HEK293T (cell line): ENCODE measurements around the gene STX1A.

Source experiments
- CTCF ChIA-PET: fragments of 350-600 bp; formaldehyde crosslinking; extraction: SDS; loops from one replicate; lab custom pipeline; 2021; ENCODE audit warnings: antibody characterized with exemption, inconsistent platforms; lab: Yijun Ruan, JAX
- POLR2A ChIA-PET: fragments of 350-600 bp; formaldehyde crosslinking; extraction: SDS; loops from one replicate; lab custom pipeline; 2020; ENCODE audit warnings: antibody characterized with exemption, inconsistent platforms; lab: Yijun Ruan, JAX
- DNase-seq: peaks from one replicate; pipeline ENCODE4 v3.0.0; 2012; ENCODE audit warnings: mixed read lengths; ENCODE audit errors: extremely low spot score
- ARNT ChIP-seq: fragments of 450-650 bp; IDR thresholded peaks from 2 replicates; pipeline ENCODE4 v1.6.1; 2017; ENCODE audit warnings: mild to moderate bottlenecking
- BHLHE40 ChIP-seq: fragments of 450-650 bp; IDR thresholded peaks from 2 replicates; pipeline ENCODE4 v1.6.1; 2016; ENCODE audit warnings: mild to moderate bottlenecking, moderate library complexity, borderline replicate concordance
- CTBP1 ChIP-seq: fragments of 450-650 bp; IDR thresholded peaks from 2 replicates; pipeline ENCODE4 v1.6.1; 2016; ENCODE audit warnings: borderline replicate concordance
- ELF4 ChIP-seq: fragments of 450-650 bp; IDR thresholded peaks from 2 replicates; pipeline ENCODE4 v1.6.1; 2017; ENCODE audit warnings: antibody characterized with exemption
- FOXA1 ChIP-seq: fragments of 450-650 bp; IDR thresholded peaks from 2 replicates; pipeline ENCODE4 v1.6.1; 2016; ENCODE audit warnings: mild to moderate bottlenecking
- FOXK2 ChIP-seq: fragments of 450-650 bp; IDR thresholded peaks from 2 replicates; pipeline ENCODE4 v1.6.1; 2016; ENCODE audit warnings: mild to moderate bottlenecking
- FOXM1 ChIP-seq: fragments of 450-650 bp; IDR thresholded peaks from 2 replicates; pipeline ENCODE4 v1.6.1; 2017; ENCODE audit warnings: mild to moderate bottlenecking, borderline replicate concordance
- HDGF ChIP-seq: fragments of 450-650 bp; IDR thresholded peaks from 2 replicates; pipeline ENCODE4 v1.6.1; 2017; ENCODE audit warnings: antibody characterized with exemption, borderline replicate concordance
- L3MBTL2 ChIP-seq: fragments of 450-650 bp; conservative IDR thresholded peaks from 2 replicates; pipeline ENCODE4 v1.6.1; 2016; ENCODE audit warnings: mild to moderate bottlenecking
- LEF1 ChIP-seq: fragments of 450-650 bp; IDR thresholded peaks from 2 replicates; pipeline ENCODE4 v1.6.1; 2017; ENCODE audit warnings: mild to moderate bottlenecking, borderline replicate concordance
- NFRKB ChIP-seq: fragments of 450-650 bp; IDR thresholded peaks from 2 replicates; pipeline ENCODE4 v1.6.1; 2016; ENCODE audit warnings: mild to moderate bottlenecking, moderate library complexity
- SP1 ChIP-seq: fragments of 450-650 bp; IDR thresholded peaks from 2 replicates; pipeline ENCODE4 v1.6.1; 2017
- SUZ12 ChIP-seq: fragments of 450-650 bp; IDR thresholded peaks from 2 replicates; pipeline ENCODE4 v1.6.1; 2016; ENCODE audit warnings: mild to moderate bottlenecking
- TARDBP ChIP-seq: fragments of 450-650 bp; IDR thresholded peaks from 2 replicates; pipeline ENCODE4 v1.6.1; 2016
- ZNF384 ChIP-seq: fragments of 450-650 bp; IDR thresholded peaks from 2 replicates; pipeline ENCODE4 v1.6.1; 2016
- TF ChIP-seq, protein P1 (sequence below): fragments of 450-650 bp; IDR thresholded peaks from 2 replicates; pipeline ENCODE4 v1.6.1; 2016

STX1A gene

GRCh38 chr7:73671322-73671661, 48.2 kb downstream of the STX1A start:
- TF ChIP-seq CTBP1: no peak
- TF ChIP-seq, protein P1, sequence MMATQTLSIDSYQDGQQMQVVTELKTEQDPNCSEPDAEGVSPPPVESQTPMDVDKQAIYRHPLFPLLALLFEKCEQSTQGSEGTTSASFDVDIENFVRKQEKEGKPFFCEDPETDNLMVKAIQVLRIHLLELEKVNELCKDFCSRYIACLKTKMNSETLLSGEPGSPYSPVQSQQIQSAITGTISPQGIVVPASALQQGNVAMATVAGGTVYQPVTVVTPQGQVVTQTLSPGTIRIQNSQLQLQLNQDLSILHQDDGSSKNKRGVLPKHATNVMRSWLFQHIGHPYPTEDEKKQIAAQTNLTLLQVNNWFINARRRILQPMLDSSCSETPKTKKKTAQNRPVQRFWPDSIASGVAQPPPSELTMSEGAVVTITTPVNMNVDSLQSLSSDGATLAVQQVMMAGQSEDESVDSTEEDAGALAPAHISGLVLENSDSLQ: no peak
- no peak for TF ChIP-seq L3MBTL2
- no peak for TF ChIP-seq HDGF
- TF ChIP-seq NFRKB: no peak
- TF ChIP-seq FOXA1: no peak
- no peak for TF ChIP-seq ELF4
- TF ChIP-seq TARDBP: no peak
- TF ChIP-seq LEF1: no peak
- no peak for TF ChIP-seq SP1
- TF ChIP-seq SUZ12: no peak
- TF ChIP-seq ARNT: no peak
- TF ChIP-seq BHLHE40: no peak
- TF ChIP-seq FOXK2: no peak
- ChIA-PET POLR2A (interaction anchor here (1.6 kb wide), 1 partner anchor 67 kb away, joined by 3 read pairs; the partner anchor contains the start of gene ABHD11), CTCF (no interaction called here)
- no peak for DNase-seq

- no peak for DNase-seq
- ChIA-PET POLR2A (interaction anchor here (1.2 to 1.6 kb wide), 2 partner anchors 68 to 69 kb away, joined by 3 to 4 read pairs; partner anchors contain the start of gene ABHD11), CTCF (interaction anchor here (1.4 to 3.1 kb wide), 3 partner anchors 32 to 63 kb away, joined by 3 to 16 read pairs (median 3); no protein-coding TSS in a partner anchor)
- TF ChIP-seq FOXK2 (no peak), TARDBP (no peak), BHLHE40 (no peak), NFRKB (no peak), SUZ12 (no peak), CTBP1 (no peak), L3MBTL2 (no peak), FOXA1 (no peak), SP1 (no peak), LEF1 (no peak)
- TF ChIP-seq, protein P1: no peak
Measured at GRCh38 chr7:73669858-73670385, 49.5 kb downstream of the STX1A start.

- no peak for DNase-seq
- no peak for TF ChIP-seq NFRKB
- no peak for TF ChIP-seq ELF4
- no peak for TF ChIP-seq SP1
- ChIA-PET POLR2A (interaction anchor here (1.2 kb wide), 1 partner anchor 69 kb away, joined by 4 read pairs; the partner anchor contains the start of gene ABHD11), CTCF (interaction anchor here (0.6 to 3.1 kb wide), 4 partner anchors 10 to 62 kb away, joined by 3 to 16 read pairs (median 4); no protein-coding TSS in a partner anchor)
Measured at GRCh38 chr7:73669288-73669701, 50.2 kb downstream of the STX1A start.

DNA sequence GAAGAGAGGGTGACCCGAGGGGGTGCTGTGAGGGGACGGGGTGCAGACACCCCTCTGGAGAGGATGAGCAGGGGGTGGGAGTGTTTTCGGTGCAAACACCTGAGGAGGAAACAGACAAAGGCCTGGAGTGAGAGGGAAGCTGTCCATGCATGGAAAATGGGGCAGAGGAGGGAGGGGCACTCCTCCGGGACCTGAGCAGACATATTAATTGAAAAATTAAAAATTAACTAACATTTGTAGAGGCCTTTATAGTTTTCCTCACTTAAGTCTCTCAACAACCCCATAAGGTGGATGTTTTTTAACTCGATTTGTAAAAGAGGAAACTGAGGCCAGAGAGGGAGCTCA, 50.6 kb downstream of the STX1A start:
- POLR2A ChIA-PET: interaction anchor here (1.2 kb wide), 1 partner anchor 70 kb away, joined by 4 read pairs; the partner anchor contains the start of gene ABHD11
- TF ChIP-seq SP1 (no peak), BHLHE40 (no peak), HDGF (no peak), L3MBTL2 (no peak), SUZ12 (no peak), ELF4 (no peak), ZNF384 (no peak), LEF1 (no peak), FOXM1 (no peak), NFRKB (no peak), CTBP1 (no peak), TARDBP (no peak), FOXA1 (no peak), ARNT (no peak), FOXK2 (no peak)
- TF ChIP-seq, protein P1: no peak
- CTCF ChIA-PET: interaction anchor here (0.6 to 3.1 kb wide), 5 partner anchors 8 to 62 kb away, joined by 3 to 16 read pairs (median 3); no protein-coding TSS in a partner anchor
- no peak for DNase-seq

DNA sequence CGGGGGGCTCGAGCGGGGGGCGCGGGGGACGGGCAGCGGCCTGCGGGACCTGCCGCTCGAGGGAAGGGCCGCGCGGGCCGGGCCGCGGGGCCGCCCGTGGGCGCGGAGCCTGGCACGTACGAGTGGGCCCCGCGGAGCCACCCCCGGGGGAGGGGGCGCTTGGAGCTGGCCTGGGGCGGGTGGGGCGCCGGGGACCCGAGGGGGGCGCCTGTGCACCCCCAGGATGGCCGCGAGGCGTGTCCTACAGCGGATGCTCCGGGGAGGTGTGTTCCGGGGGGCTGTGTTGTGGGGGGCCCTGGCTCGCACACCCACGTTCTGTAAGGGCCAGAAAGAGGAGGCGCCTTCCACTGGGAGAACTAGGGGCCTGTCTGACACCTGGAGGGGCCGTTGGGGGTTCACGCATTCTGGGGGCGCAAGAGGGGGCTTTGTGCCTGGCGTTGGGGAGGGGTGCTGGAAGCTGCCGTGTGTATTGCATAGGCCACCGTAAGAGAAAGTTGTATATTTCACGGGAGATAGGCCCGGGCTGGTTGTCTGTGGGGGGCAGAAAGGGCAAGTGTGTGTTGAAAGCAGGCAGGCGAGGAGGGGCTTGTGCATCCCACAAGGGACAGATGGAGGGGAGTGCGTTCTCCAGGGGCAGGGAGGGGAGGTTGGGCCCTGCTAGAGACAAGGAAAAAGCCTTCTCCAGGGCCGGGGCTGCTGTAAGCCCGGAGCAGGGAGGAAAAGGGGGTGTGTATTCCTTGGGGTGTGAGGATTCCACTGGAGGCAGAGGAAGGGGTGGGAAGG, 51.2 kb downstream of the STX1A start:
- ChIA-PET POLR2A (interaction anchor here (1.2 kb wide), 1 partner anchor 70 kb away, joined by 4 read pairs; the partner anchor contains the start of gene ABHD11), CTCF (interaction anchor here (0.6 to 3.1 kb wide), 10 partner anchors 8 to 582 kb away, joined by 3 to 16 read pairs (median 3); no protein-coding TSS in a partner anchor)
- TF ChIP-seq ZNF384: no peak
- no peak for TF ChIP-seq BHLHE40
- TF ChIP-seq, protein P1: no peak
- TF ChIP-seq NFRKB: no peak
- no peak for TF ChIP-seq ARNT
- TF ChIP-seq SUZ12: no peak
- no peak for TF ChIP-seq SP1
- no peak for TF ChIP-seq FOXK2
- DNase-seq: no peak
